Breast epithelium (tissue), 3 donors: ENCODE data around the gene IGSF21.

Source experiments
- POLR2A ChIP-seq: fragments of 450-650 bp; IDR thresholded peaks from one replicate; pipeline ENCODE4 v1.6.1; 2016; ENCODE audit warnings: antibody characterized with exemption, mild to moderate bottlenecking, moderate library complexity
- TF ChIP-seq, protein P1 (sequence below), 3 donors: fragments of 450-650 bp; IDR thresholded peaks; one replicate each; pipeline ENCODE4 v1.5.1; 2016 to 2017; ENCODE audit warnings: antibody characterized with exemption in 3 of 3, mild to moderate bottlenecking in 3 of 3, moderate library complexity in 3 of 3

DNA sequence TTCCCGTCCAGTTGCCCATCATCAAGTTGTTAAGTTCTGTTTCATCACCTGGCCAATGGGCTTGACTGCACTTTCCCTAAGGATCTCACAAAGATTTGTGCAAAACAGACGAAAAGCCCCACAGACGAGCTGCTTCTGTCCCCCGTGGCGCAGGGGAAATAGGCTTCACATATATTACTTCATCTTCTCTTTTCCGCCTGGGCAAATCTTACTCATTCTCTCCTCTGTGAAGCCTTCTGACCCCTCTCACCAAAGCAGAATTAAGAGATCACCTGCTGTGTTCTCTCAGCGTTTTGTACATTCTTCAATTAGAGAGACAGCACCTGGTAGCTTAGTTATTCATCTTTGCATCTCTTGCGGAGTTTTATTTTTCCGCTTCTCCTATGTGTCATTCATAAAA lies 129.8 kb downstream of the IGSF21 start:
- no peak for TF ChIP-seq POLR2A
- TF ChIP-seq, protein P1, sequence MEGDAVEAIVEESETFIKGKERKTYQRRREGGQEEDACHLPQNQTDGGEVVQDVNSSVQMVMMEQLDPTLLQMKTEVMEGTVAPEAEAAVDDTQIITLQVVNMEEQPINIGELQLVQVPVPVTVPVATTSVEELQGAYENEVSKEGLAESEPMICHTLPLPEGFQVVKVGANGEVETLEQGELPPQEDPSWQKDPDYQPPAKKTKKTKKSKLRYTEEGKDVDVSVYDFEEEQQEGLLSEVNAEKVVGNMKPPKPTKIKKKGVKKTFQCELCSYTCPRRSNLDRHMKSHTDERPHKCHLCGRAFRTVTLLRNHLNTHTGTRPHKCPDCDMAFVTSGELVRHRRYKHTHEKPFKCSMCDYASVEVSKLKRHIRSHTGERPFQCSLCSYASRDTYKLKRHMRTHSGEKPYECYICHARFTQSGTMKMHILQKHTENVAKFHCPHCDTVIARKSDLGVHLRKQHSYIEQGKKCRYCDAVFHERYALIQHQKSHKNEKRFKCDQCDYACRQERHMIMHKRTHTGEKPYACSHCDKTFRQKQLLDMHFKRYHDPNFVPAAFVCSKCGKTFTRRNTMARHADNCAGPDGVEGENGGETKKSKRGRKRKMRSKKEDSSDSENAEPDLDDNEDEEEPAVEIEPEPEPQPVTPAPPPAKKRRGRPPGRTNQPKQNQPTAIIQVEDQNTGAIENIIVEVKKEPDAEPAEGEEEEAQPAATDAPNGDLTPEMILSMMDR (IDR thresholded peaks at IDR 0.05), result no peak
